SH-SY5Y (cell line): Measurements from ENCODE around the gene UBE2J2.

ENCODE experiments used
- GATA2 ChIP-seq: IDR thresholded peaks from 2 replicates; pipeline ENCODE4 v1.6.1; 2011; ENCODE audit warnings: mild to moderate bottlenecking, low read depth, low read length
- GATA3 ChIP-seq: IDR thresholded peaks from 2 replicates; pipeline ENCODE4 v1.6.1; 2011; ENCODE audit warnings: low read depth, mild to moderate bottlenecking, low read length, moderate library complexity

The UBE2J2 gene

GRCh38 chr1:1268284-1268682, 5.4 kb downstream of the UBE2J2 start:
- no peak for TF ChIP-seq GATA3
- TF ChIP-seq GATA2, result no peak

GRCh38 chr1:1267488-1268283, 6.0 kb downstream of the UBE2J2 start:
- TF ChIP-seq GATA3 (no peak), GATA2 (no peak)

DNA sequence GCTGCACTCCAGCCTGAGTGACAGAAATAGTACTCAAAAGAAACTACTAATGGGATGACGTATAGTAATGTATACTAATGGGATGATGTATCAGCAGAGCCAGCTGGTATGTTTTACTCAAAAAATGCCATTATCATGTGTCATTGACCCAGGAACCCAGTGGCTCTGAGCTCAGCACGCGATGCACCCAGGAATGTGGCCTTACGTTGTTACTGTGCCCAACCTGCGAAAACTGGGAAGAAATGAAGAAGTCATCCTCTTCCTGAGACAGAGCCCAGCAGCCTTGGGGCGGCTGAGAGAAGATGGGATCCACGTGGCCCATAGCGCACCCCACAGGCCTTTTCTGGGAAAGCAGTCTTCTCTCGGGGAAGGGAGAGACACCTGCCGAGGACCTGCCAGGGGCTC, 8.8 kb downstream of the UBE2J2 start:
- TF ChIP-seq GATA2 (no peak), GATA3 (no peak)

GRCh38 chr1:1264026-1264425, 9.6 kb downstream of the UBE2J2 start:
- TF ChIP-seq GATA2, result no peak
- TF ChIP-seq GATA3, result no peak

GRCh38 chr1:1262758-1263157, 10.9 kb downstream of the UBE2J2 start:
- no peak for TF ChIP-seq GATA2
- TF ChIP-seq GATA3, result no peak

GRCh38 chr1:1262071-1262470, 11.6 kb downstream of the UBE2J2 start:
- no peak for TF ChIP-seq GATA3
- TF ChIP-seq GATA2, result no peak

DNA sequence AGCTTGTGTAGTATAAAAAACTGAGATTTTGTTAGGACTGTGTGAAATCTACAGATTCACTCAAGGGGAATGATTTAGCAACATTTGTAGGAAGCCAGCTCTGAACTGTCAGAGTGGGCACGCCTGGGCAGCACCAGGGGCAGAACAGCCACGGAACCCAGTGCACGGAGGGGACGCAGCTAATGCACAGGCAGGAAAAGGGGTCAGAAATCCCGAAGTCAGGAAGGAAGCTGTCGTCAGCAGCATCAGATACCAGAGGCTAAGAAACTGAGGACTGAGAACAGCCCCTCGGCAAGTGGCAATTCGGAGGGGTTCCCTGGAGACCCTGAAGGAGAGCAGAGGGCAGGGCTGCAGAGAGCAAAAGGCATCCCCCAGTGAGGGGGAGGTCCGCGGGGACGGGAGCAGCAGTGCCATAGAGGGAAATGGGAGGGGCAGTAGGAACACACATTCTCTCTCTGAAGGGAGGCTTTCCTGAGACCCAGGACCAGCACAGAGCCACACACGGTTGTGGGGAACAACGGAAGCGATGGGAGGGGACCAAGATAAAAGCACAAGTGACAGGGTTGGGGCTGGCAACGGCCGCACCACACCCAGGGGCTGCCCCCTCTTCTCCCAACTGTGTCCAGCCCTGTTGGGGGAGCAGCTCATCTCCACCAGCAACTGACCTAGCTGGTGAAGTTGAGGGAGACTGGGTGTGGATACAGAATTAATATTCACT, 12.7 kb downstream of the UBE2J2 start:
- TF ChIP-seq GATA2 (no peak), GATA3 (no peak)

GRCh38 chr1:1259951-1260600, 13.6 kb downstream of the UBE2J2 start:
- TF ChIP-seq GATA2 (no peak), GATA3 (no peak)

DNA sequence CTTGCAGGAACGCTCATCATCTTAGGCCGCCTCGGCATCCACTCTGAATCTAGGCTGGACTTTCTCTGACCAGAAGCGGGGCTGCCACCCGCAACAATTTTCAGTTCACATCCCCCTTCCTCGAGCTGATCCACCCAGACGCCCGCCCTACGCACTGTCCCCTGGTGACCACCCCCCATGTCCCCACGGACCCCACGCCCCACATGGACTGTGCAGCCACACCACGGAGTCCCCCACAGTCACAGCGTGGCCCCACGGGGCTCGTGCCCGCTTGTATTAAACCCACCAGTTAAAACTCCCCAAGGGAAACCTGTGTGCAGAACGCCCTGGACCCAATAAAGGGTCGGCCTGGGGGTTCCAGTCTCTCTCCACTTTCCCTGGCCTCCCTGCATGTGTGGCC, 14.1 kb downstream of the UBE2J2 start:
- no peak for TF ChIP-seq GATA3

DNA sequence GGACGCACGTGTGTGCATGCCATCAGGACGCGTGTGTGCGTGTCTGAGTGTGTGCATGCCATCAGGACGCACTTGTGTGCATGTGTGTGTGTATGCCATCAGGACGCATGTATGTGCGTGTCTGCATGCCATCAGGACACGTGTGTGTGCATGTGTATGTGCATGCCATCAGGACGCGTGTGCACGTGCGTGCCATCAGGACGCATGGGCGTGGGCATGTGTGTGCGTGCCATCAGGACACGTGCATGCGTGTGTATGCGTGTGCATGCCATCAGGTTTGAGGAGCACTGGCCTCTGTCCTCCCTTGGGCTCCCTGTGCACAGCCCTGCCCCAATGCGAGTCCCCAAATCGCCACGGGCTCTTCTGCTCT, 14.6 kb downstream of the UBE2J2 start:
- TF ChIP-seq GATA3 (no peak), GATA2 (no peak)

DNA sequence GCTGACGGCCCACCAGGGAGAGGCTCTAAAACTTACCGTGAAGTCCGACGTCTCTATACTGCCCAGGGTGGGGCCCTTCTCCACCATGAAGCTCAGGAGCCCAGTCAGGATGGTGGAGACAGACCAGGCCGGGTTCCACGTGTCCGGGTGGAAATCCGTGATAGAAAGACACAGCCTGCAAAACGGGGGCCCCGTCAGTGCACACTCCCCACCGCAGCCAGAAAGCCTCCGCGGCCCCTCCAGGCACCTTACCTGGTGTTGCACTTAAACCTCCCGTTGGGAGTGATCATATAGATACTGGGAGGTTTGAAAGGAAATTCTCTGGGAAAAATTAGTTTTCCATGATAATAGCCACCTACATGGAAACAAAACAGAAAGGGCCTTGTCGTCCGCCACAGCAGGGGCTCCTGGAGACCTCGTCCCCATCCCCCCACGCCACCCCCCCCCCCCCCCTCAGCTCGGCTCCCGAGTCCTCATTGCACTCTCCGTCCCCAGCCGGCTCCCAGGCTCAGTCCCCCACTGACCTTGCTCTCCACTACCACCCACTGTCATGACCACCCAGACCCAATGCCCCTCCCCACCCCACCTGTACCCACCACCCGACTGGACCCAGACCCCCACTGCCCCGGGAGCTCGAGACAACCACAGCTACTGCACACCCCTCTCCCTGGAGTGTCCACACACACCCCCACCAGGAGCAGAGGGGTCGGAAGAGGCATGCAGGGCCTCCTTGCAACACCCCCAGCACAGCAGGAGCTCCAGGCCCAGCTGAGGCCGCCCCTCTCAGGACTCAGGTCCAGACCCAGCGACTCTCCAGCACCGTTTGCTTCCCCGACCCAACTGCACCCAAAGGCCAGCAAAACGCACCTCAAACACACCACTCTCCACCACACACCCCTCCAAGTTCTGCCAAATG, 16.4 kb downstream of the UBE2J2 start:
- TF ChIP-seq GATA3 (no peak), GATA2 (no peak)

DNA sequence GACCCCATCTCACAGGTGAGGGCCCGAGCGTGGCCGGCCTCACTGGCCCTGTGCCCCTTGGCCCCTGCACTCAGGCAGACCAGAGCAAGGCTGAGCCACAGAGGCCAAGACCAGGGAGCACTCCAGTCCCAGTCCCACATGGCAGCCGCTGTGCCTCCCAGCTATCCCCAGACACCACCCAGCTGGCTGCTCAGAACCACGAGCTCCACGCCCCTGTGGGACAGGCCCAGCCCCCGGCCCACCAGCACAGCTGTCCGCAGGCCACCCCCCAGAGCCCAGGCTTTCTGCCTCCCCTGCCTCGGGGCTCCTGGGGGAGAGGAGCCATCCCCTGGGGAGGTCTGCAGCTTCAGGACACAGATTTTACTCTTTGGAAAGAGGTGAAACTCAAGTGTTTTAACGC, 18.0 kb downstream of the UBE2J2 start:
- TF ChIP-seq GATA2 (no peak), GATA3 (no peak)

DNA sequence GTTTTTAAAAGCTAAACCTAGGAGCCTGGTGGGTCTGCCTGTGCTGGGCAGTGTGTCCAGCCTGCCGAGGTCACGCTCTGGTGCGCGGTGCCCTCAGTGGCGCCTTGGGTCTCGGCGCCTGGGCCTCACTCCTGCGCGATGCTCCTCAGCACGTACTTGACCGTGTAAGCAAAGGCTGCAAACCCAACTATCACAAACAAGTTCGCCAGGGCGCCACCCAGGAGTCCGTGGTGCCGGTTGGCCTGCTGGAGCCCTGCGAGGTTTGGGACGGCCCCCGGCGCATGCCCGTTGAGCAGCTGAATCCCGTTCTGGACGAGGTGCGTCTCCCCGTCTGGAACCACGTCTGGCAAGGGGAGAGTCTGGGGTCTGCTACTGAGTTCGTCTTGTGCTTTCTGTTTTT, 18.6 kb downstream of the UBE2J2 start:
- TF ChIP-seq GATA3 (no peak), GATA2 (no peak)

- TF ChIP-seq GATA3 (no peak), GATA2 (no peak)
Measured at GRCh38 chr1:1254667-1254998, 19.0 kb downstream of the UBE2J2 start.
